Measurements from ENCODE around the gene TAC3.

DNA sequence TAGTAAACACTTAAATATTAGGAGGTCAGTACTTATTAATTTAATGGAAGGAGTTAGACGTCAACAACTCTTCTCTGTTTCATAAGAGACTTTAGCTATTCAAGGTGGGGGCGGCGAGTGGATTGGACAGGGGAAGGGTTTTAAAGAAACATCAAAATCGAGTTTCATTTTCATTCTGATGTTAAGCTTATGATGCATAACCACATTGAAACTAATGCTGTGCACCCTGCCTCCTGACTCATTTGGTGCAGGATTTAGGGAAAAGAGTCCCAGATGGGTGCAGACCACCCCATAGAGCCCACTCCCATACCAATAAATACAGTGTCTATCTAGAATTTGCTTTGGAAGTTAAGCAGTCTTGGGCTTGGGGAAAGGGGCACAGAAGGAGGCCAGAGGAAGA, 17.3 kb downstream of the TAC3 start:
- TF ChIP-seq, protein P1, sequence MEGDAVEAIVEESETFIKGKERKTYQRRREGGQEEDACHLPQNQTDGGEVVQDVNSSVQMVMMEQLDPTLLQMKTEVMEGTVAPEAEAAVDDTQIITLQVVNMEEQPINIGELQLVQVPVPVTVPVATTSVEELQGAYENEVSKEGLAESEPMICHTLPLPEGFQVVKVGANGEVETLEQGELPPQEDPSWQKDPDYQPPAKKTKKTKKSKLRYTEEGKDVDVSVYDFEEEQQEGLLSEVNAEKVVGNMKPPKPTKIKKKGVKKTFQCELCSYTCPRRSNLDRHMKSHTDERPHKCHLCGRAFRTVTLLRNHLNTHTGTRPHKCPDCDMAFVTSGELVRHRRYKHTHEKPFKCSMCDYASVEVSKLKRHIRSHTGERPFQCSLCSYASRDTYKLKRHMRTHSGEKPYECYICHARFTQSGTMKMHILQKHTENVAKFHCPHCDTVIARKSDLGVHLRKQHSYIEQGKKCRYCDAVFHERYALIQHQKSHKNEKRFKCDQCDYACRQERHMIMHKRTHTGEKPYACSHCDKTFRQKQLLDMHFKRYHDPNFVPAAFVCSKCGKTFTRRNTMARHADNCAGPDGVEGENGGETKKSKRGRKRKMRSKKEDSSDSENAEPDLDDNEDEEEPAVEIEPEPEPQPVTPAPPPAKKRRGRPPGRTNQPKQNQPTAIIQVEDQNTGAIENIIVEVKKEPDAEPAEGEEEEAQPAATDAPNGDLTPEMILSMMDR (IDR thresholded peaks at IDR 0.05; ENCODE audit: low read depth, low read length): no peak
- TF ChIP-seq POLR2A (IDR thresholded peaks at IDR 0.05; ENCODE audit: extremely low read depth, insufficient read length): no peak
- TF ChIP-seq, protein P2, sequence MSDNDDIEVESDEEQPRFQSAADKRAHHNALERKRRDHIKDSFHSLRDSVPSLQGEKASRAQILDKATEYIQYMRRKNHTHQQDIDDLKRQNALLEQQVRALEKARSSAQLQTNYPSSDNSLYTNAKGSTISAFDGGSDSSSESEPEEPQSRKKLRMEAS (IDR thresholded peaks at IDR 0.05; ENCODE audit: low read depth, low read length): no peak
- TF ChIP-seq MYC (IDR thresholded peaks at IDR 0.05; ENCODE audit: low read depth, low read length): no peak

All from NB4 (cell line).